Posterior cingulate gyrus (tissue), 11 donors: ENCODE results near the gene MMP27.
A peak's percentile ranks its signal among the peaks of the same experiment; 100 is the strongest.
"Not testable (repeated sequence)": the region's sequence is repeated elsewhere in the genome, so short reads cannot be mapped to it uniquely, and the experiment has no call there.

Source experiments
- DNase-seq, 10 donors: peaks; one replicate each; pipeline versions ENCODE4 v3.0.0 to v3.0.0-alpha.2; 2020 to 2021; ENCODE audit warnings: mixed read lengths in 3 of 10
- intact Hi-C: fragments of 100-400 bp; cut with DNase I; formaldehyde crosslinking; loops from one replicate; pipeline ENCODE4 v1.15.1; 2023

The MMP27 gene, protein sequence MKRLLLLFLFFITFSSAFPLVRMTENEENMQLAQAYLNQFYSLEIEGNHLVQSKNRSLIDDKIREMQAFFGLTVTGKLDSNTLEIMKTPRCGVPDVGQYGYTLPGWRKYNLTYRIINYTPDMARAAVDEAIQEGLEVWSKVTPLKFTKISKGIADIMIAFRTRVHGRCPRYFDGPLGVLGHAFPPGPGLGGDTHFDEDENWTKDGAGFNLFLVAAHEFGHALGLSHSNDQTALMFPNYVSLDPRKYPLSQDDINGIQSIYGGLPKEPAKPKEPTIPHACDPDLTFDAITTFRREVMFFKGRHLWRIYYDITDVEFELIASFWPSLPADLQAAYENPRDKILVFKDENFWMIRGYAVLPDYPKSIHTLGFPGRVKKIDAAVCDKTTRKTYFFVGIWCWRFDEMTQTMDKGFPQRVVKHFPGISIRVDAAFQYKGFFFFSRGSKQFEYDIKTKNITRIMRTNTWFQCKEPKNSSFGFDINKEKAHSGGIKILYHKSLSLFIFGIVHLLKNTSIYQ

DNA sequence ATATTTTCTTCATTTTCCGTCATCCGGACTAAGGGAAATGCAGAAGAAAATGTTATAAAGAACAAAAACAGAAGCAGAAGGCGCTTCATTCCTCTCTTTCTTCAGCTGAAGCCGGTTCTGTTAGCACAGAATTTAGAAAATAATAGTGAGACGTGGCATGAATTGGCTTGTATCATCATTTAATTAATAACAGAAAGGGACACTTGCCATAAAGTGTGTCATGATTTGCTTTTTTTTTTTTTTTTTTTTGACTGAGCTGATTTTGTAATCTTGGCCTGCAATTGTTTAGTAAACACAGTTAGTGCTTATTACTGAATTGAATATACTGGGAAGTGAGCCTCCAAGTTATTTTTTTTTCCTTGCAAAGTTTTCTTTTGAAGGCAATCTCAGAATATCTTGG, at the start of gene MMP27:
MMP27 (minus strand) TSS at position 144 of the 400 bp plus-strand sequence; CDS start at position 89, 55 bp downstream.
- intact Hi-C loops: no loop called here
- DNase-seq: no peak

DNA sequence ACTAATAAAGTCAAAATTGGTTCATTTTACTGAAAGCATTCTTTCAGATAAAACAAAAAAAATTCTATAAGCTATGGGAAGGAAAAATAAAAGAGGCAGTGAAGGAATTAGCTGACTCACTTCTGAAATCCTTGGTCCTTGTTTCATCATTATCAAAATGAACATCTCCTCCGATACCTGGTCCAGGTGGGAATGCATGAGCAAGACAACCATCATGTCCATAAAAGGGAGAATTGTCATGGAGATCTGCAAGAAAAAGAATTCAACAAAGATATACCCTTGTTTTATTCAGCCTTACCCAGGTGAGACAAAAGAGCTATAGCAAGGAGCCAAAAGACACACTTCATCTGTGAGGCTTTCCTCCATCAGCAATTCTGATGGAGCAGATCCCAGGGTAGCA, 47.7 kb upstream of the MMP27 start:
- no peak for DNase-seq
- intact Hi-C loops: no loop called here

GRCh38 chr11:102751673-102752072, 46.1 kb upstream of the MMP27 start:
- DNase-seq: no peak
- intact Hi-C loops: no loop called here

DNA sequence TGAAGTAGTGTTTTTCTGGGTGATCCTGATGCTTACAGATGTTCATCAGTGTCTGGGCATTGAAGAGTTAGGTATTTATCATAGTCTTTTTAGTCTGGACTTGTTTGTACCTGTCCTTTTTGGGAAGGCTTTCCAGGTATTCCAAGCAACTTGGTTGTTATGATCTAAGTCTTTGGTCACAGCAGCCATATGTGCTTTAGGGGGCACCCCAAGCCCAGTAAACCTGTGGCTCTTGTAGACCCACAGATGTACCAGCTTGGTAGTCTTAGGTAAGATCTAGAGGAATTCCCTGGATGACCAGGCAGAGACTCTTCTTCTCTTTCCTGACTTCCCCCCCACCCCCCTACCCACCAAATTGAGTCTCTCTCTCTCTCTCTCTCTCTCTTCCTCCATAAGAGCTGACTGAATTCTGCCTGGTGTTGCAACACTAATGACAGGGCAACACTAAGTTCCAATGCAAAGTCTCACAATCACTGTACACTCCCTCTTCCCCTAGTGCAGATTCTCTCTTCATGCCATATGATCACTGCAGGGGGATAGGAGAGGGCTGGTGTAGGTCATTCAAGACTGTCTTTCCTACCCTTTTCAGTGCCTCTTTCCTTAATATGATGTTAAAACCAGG, 43.6 kb upstream of the MMP27 start:
- intact Hi-C loops: no loop called here
- DNase-seq: no peak

- peak in 1 of 10 donors; percentile 57 for DNase-seq
- intact Hi-C loops: not testable (repeated sequence)
These were observed 41.4 kb upstream of the MMP27 start for GRCh38 chr11:102746746-102747578.

DNA sequence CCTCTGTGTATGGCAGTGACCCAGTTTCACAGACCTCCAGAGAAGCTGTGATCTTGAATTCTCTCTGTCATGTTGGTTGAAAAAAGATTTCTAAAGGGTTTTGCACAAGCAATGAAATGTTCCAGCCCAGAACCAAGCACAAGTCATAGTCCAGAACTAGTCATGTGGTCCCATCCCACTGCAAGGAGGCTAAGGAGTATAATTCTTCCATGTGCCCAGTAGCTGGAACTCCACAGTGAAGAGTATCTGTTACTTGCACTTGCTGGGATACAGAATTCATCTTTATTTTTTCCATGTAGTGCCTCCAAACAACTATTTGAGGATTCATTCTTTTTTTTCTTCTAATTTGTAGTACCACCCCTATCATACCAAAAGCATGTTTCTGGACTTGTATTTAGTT, 29.1 kb upstream of the MMP27 start:
- DNase-seq: no peak
- intact Hi-C loops: no loop called here

- peak in 4 of 10 donors; percentile 8 to 73 (median 20) for DNase-seq
- intact Hi-C loops: no loop called here
These were observed 27.8 kb upstream of the MMP27 start for GRCh38 chr11:102733232-102733875.

DNA sequence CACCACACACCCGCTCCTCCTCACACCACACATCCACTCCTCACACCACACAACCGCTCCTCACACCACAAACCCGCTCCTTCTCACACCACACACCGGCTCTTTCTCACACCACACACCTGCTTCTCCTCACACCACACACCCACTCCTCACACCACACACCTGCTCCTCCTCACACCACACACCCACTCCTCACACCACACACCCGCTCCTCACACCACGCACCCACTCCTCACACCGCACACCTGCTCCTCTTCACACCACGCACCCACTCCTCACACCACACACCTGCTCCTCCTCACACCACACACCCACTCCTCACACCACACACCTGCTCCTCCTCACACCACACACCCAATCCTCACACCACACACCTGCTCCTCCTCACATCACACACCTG, 25.4 kb upstream of the MMP27 start:
- DNase-seq, intact Hi-C loops: not testable (repeated sequence)

DNA sequence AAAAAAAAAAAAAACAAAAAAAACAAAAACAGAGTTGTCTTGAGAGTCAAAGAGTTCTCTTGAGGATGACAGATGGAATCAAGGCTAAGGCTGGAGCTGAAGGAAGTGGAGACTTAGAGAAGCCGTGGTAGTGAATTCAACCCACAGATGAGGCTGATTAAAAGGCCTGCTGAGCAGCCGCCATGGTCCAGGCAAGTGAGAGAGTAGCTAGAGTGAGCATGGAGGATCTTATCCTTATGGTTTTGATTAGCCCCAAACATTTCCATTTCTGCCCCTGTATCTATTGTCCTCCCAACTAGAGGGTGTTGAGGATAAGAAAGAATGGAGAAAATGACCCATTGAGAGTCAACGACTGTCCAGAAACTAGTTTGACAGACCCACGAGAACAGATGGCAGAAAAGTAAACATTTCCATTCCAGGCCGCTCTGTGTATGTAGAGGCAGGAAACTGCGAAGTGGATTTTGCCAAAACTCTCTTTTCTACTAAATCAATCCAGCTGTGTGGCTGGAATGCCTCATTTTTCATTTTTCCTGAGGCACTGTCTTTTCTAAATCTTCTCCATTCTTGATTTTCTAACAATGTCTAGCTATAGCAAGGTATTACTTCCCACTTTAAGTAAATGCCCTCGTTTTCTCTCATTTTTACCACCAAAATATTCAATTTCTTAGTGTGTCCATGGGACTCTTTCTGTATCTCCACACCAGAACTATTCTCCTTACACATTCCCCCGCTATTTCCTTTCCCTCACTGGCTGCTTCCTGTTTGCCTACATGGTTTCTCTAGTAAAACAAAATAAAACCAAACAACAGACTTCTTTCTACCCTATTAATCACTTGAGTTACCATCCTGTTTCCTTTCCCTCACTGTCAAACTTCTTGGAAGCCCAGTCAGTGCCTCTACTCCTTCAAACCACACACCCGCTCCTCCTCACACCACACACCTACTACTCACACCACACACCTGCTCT, 24.6 kb upstream of the MMP27 start:
- no peak for DNase-seq
- intact Hi-C loops: no loop called here

- no peak for DNase-seq
- intact Hi-C loops: no loop called here
These were observed 22.3 kb upstream of the MMP27 start for GRCh38 chr11:102727890-102728289.

- no peak for DNase-seq
- intact Hi-C loops: no loop called here
These were observed 19.4 kb upstream of the MMP27 start, which contains the start of gene MMP8 for GRCh38 chr11:102724904-102725500. MMP8 (minus strand) TSS chr11:102724954; CDS start chr11:102724855, 99 bp downstream.

DNA sequence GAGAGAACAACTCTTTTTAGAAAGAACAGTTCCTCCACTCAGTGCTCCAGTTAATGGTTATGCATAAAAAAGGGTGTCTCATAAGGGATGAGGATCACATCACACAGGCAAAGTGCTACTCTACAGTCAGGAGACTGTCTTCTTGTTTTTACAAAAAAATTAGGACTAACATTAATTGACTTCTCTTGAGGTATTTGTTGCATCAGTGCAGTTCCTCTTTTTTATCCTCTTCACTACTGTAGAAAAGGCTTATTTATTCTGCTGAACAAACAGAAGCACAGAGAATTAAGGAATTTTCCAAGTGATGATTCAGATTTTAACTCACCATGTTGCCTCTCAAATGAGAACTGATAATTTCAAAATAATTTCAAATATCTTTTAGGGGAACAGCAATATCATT, 17.3 kb upstream of the MMP27 start:
- no peak for DNase-seq

GRCh38 chr11:102719620-102720277, 14.2 kb upstream of the MMP27 start:
- intact Hi-C loops: no loop called here
- DNase-seq: no peak

More for the DNA sequence above, 17.3 kb upstream of the MMP27 start:
- intact Hi-C loops: no loop called here

GRCh38 chr11:102717280-102717679, 11.7 kb upstream of the MMP27 start:
- no peak for DNase-seq
- intact Hi-C loops: no loop called here

GRCh38 chr11:102716527-102716926, 11.0 kb upstream of the MMP27 start:
- DNase-seq: no peak
- intact Hi-C loops: no loop called here

GRCh38 chr11:102712137-102712536, 6.6 kb upstream of the MMP27 start:
- intact Hi-C loops: no loop called here
- no peak for DNase-seq

DNA sequence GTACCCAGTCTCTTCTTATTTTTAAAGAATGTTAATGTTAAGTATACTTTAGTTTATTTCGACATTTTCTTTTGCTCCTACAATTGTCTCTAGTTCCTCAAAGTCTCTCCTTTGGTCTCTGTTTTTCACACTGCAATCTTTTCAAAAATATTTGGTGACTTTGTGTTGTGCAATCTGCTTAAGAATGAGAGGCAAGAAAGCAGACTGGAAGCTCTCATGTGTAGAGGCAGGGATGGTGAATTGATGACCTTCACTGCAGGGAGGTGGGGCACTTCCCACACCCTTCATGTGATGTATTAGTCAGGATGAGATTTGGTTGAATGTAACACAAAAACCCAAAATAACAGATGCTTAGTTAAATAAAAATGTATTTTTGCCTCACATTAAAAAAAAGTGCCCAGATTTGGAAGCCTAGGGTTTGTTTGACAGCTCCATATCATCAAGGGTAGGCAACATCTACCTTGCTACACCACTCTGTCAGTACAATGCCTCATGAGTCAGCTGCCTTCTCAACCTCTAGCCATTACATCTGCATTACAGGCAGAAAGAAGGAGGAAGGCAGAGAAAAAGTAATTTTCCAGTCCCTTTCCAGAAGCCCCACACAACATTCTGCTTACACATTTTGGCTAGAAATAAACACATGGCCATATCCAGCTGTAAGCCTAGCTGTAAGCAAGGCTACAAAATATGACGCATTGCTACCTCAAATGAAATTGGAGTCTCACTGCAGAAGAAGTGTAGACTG, 3.8 kb upstream of the MMP27 start:
- intact Hi-C loops: no loop called here
- DNase-seq: no peak

DNA sequence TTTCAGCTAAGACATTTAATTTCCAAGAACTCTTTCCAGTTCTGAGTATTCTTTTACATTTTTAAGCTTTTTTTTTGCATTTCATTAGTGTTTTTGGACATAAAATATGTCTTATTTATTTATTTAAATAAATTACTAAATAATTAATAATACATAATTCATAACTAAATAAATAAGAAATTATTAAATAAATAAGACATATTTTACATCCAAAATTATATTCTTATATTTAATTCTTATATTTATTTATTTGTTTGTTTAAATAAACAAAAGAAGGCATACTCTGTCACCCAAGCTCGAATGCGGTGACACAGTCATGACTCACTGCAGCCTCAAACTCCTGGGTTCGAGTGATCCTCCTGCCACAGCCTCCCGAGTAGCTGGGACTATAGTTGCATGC, 3.1 kb upstream of the MMP27 start:
- intact Hi-C loops: no loop called here
- no peak for DNase-seq
